AG20443 (cell line): ENCODE measurements around the gene PTPRD.

ENCODE experiments used
- DNase-seq: peaks from one replicate; pipeline ENCODE4 v3.0.0; 2012; ENCODE audit warnings: low spot score, mixed read lengths

PTPRD gene

GRCh38 chr9:8823131-8823895 is 1789.5 kb downstream of the PTPRD start:
- DNase-seq = no peak

GRCh38 chr9:8822667-8823025 is 1790.2 kb downstream of the PTPRD start:
- no peak for DNase-seq

- no peak for DNase-seq
Measured at GRCh38 chr9:8821910-8822666, 1790.7 kb downstream of the PTPRD start.

GRCh38 chr9:8817335-8817734 is 1795.5 kb downstream of the PTPRD start:
- no peak for DNase-seq

- DNase-seq = no peak
Measured at GRCh38 chr9:8816361-8816760, 1796.4 kb downstream of the PTPRD start.

- no peak for DNase-seq
Measured at GRCh38 chr9:8815931-8816330, 1796.9 kb downstream of the PTPRD start.

GRCh38 chr9:8815219-8815618 is 1797.6 kb downstream of the PTPRD start:
- DNase-seq = no peak

- DNase-seq = no peak
Measured at GRCh38 chr9:8812888-8813287, 1799.9 kb downstream of the PTPRD start.

- DNase-seq = no peak
Measured at GRCh38 chr9:8809741-8810140, 1803.1 kb downstream of the PTPRD start.

GRCh38 chr9:8806150-8806549 is 1806.7 kb downstream of the PTPRD start:
- no peak for DNase-seq

- no peak for DNase-seq
Measured at GRCh38 chr9:8804613-8805012, 1808.2 kb downstream of the PTPRD start.

GRCh38 chr9:8802242-8802641 is 1810.6 kb downstream of the PTPRD start:
- DNase-seq = no peak

- no peak for DNase-seq
Measured at GRCh38 chr9:8800196-8800595, 1812.6 kb downstream of the PTPRD start.

GRCh38 chr9:8799615-8800014 is 1813.2 kb downstream of the PTPRD start:
- DNase-seq = no peak

- no peak for DNase-seq
Measured at GRCh38 chr9:8799206-8799605, 1813.6 kb downstream of the PTPRD start.

- no peak for DNase-seq
Measured at GRCh38 chr9:8784838-8785237, 1828.0 kb downstream of the PTPRD start.

GRCh38 chr9:8783941-8784340 is 1828.9 kb downstream of the PTPRD start:
- no peak for DNase-seq

GRCh38 chr9:8782237-8782636 is 1830.6 kb downstream of the PTPRD start:
- no peak for DNase-seq

- no peak for DNase-seq
Measured at GRCh38 chr9:8781458-8781857, 1831.3 kb downstream of the PTPRD start.

- DNase-seq = no peak
Measured at GRCh38 chr9:8780386-8780785, 1832.4 kb downstream of the PTPRD start.

- DNase-seq = no peak
Measured at GRCh38 chr9:8779478-8779877, 1833.3 kb downstream of the PTPRD start.

GRCh38 chr9:8778356-8778755 is 1834.4 kb downstream of the PTPRD start:
- no peak for DNase-seq

- DNase-seq = no peak
Measured at GRCh38 chr9:8772302-8772701, 1840.5 kb downstream of the PTPRD start.

- no peak for DNase-seq
Measured at GRCh38 chr9:8769153-8769552, 1843.6 kb downstream of the PTPRD start.
